HG03442 (cell line): ENCODE data around the gene MGAM2.

Experiments used
- ATAC-seq: cut with Tn5 transposase; IDR thresholded peaks from one replicate; pipeline ENCODE4 v1.9.1; 2021; ENCODE audit warnings: mild to moderate bottlenecking, moderate library complexity; ENCODE audit not compliant: unreplicated experiment

The MGAM2 gene

DNA sequence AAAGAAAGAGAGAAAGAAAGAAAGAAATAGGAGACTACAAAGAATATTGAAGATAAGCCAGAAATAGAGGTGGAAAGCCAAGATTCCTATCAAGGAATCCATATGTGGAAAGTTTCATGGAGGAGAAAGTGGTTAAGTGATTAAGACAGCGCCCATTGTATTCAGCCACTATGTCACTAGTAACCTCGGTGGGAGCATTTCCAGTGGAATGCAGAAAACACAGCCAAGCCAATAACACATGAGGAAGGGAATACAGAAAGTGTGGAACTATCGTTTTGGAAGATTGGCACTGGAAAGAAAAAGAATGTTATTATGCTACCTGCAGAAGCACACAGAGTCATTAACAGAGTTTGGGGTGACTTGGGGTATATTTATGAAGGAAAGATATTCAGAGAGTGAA is 2.7 kb downstream of the MGAM2 start:
- ATAC-seq = no peak

DNA sequence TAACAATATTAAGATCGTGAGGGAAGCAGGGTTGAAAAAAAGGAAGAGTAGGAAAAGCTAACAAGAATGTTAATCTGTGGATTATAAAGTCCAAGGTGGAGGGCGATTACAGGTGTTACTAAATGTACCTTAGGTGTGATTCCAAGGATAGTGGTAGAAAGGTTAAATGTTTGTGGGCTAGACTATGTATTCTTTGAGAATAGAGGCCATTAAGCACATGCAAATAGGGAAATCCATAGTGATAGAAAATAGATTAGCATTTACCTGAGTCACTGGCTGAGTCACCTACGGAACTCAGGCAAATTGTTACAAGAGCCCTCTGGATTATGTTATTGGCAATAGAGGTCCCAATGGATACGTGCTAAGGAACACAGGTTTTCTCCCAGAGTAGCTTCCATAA is 9.0 kb downstream of the MGAM2 start:
- ATAC-seq = no peak

DNA sequence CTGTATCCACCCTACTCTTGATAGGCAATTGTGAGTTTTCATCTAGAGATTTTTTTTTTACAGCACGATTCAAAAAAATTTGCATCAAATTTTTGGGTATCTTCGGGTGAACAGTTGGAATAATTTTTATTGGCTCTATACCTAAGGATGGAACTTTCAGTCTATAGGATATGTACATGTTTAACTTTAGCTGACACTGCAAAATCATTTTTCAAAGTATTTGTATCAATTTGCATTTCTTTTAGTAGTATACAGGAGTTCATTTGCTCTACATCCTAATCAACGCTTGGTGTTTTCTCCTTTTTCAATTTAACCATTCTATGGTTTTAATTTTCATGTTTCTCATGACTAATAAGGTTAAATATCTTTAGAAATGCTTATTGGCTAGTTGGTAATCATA is 11.7 kb downstream of the MGAM2 start:
- ATAC-seq = no peak

DNA sequence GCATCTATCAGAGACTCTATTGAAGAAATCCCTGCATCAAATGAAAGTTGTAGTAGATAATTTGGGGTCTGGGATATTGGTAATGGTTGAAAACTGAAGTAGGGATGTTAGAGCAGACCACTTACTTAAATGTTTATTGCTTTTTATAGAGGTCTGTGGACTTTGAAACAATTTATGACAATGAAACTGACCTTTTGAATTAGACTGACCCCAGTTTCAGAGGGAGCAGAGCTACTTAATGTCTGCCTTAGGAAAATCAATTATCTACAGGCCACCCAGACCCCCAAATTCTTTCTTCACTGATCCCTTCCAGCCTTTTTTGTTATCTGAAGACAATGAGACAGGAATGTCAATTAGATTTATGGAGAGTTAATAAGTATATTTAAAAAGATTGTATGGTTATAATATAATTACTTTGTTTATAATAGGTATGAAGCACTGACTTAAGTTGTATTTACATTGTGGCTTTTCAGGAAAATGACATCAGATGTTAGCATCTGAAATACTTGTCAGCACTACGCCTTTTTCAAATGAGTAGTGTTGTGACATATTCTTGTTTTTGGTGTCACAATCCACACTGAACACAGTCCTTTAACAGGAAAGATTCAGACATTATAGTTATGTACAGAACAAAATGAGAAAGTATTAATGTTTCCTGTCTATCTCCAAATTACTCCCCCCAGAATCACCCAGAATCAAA is 13.9 kb downstream of the MGAM2 start:
- no peak for ATAC-seq

DNA sequence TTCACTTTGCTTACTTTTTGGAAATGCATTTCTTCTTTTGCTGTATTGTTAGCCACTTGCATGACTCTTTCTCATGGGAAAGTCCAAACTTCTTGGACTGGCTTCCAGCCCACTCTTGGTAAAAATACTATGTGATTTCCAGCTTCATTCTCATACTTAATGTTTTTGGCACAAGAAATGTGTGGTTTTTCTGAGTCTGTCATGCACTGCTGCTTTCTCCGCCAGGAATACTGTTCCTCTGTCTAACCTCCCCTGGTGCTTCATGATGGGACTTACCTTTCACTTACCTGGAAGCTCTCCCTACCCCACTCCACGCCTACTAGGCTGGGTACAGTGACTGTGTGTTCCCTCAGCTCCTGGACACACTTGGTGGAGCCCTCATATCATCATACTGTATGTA is 18.7 kb downstream of the MGAM2 start:
- no peak for ATAC-seq

DNA sequence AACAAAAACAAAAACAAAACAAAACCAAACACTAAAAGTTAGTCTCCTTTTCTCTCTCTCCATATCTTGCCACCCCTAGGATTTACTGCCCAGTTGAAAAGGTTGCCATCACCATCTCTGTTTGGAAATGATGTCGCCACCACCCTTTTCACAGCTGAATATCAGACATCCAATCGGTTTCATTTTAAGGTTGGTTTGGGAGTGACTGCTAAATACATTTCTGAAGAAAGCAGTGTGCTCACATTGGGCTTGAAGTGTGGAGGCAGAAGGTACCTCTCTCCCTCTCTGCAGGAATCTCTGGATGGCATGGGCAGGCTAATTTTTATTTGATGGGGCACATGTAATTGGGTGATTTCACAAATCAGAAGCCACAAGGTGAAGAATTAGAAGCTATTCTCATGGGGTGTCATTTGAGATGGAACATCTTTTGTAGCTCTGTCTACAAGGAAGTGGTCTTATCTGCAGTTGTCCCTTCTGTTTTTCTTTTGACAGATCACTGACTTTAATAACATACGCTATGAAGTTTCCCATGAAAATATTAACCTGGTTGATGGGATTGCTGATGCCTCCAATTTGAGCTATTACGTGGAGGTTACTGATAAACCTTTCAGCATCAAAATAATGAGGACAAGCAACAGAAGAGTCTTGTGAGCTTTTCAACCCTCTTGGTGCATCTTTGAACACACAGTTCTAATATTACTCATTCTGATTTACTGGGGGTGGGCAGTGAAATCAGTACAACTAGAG is 20.1 kb downstream of the MGAM2 start:
- ATAC-seq = no peak

DNA sequence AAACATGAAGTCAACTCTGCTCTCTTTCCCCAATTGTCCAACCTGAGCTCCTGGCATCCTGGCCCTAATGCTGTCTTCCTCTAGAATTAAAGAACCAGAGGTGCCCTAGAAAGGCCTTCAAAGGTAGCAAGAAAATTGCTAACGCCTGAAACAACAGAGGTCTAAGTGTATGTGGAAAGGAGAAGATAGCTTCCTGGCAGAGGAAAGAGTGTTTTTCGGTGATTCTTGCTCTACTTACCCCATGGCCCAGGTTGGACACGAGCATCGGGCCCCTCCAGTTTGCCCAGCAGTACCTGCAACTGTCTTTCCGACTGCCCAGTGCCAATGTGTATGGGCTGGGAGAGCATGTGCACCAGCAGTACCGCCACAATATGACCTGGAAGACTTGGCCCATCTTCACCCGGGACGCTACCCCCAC is 22.2 kb downstream of the MGAM2 start:
- no peak for ATAC-seq

DNA sequence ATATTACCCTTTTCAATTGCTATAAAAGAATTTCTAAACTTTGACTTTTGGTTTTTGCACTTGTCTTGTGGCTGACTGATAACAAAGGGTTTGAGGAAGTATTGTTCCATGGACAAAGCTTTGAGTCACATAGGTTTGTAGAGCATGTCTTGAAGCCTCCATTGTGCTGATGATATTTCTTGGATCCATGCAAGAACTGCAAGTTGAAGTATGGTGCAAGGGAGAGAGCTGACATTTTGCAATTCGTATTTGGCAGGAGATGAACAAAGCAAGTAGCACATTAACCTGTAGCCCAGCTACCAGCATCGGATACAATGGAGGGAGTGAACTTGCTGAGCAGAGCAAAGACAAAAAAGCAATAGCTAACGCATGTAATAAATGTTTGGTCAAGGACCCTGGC is 23.4 kb downstream of the MGAM2 start:
- no peak for ATAC-seq

DNA sequence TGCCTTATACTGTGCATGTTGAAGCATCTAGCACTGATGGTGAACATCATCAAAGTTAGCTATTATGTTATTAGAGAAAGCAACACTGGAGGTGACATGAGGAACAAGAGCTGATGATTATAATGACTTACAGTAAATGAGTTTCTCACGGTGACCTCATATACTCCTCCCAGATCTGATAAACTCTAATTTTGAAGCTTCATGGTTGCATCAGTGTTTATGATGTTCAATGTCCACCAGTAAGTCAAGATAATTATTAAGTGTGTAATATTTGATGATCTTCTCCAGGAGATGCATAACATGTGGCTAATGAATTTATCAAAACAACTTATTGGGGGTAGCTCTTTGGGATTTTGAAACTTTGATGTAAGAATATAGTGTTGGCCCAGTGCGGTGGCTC is 27.5 kb downstream of the MGAM2 start:
- ATAC-seq = no peak

DNA sequence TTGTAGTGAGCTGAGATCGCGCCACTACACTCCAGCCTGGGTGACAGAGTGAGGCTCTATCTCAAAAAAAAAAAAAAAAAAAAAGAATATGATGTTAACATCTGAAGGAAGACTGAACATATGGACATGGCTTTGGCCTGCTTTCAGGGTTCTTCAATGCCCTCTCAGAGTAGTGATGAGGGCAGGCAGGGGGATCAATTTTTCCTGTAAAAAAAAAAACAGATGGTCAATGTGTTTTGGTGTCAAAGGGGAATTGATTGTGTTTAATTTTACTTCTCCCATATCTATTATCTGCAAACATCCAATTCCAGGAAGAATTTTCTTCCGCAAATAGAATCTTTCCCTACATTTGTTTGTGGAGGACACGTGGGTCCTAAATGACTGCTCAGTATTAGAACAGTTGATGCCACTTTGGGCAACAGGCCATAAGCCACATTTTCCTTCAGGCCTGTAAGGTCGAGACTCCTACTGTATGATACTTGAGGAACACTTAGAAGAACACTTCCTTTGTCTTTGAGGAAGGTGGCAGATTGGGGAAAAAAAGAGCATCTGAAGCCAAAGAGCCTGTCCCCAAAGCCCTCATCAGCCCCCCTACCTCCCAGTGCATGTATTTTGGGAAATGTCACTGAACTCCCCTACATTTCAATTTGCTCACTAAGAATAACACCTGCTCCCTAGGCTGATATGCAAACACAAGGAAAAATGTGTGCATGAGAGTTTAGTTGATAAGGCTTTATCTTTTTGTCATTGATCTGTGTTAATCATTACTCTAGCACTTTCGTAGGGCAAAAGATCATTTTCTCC is 28.3 kb downstream of the MGAM2 start:
- no peak for ATAC-seq

DNA sequence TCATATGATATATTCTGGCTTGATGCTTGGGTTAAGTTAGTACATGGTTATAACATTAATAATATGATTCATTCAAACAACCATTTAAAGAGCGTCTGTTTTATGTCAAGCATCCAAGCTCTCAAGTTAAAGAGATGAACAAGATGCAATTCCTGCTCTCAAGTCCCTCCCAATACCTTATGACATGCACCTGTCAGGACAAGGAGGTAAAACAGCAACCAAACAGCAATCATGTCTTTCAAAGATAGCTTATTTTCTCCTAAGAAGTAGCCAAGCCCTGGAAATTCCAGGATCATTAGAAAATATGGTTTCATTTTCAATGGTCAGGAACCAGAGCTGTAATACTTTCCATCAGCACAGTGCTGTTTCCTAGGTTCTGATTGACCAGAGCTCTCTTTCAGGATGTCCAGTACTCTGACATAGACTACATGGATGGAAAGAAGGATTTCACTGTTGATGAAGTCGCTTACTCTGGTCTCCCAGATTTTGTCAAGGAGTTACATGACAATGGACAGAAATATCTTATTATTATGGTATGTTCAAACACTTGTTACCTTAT is 29.0 kb downstream of the MGAM2 start:
- no peak for ATAC-seq

DNA sequence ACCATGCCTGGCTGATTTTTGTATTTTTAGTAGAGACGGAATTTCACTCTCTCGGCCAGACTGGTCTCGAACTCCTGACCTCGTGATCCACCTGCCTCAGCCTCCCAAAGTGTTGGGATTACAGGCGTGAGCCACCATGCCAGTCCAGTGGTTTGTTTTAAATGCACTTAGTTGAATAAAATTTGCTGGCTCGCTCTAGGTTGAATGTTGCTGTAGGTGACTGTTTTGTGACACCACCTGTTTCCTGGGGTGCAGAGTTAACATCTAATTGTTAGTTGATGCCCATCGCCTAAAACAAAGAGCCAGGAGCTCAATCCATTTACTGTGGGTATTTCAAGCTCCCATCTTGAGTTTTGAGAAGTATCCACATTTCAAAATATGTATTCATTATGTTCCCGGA is 31.2 kb downstream of the MGAM2 start:
- ATAC-seq = no peak

DNA sequence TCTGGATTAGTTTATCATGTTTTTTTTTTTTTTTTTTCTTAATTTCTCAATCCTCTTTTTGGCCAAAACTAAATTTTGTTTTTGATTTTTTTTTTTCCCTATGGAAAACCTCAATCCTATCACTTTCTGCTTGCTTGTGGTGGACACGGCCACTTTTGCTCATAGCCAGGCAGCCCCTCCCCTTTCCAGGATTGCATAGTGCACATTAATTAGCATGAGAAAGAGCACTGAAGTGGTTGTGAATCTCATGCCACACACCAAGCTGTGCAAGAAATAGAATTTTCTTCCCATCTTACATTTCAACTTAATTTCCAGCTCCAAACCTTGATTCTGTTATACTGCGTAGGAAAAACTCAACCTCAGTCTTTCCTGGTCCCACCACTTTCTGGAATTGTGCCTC is 34.6 kb downstream of the MGAM2 start:
- ATAC-seq = no peak

DNA sequence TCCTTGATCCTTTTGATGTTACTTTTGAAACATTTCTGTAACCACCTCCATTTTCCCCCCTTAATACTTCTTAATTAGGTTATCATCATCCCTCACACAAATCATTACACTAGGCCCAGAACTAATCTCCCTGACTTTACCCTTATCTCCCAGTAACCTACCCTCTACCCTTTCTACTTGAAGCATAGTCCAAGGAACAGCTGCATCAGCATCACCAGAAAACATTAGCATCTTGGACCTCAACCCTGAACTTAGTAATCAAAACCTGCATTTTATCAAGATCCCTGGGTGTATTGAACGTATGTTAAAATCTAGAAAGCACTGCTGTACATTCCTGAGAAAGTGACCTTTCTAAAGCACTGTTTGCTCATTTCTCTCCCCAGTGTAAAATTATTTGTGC is 38.8 kb downstream of the MGAM2 start:
- no peak for ATAC-seq

DNA sequence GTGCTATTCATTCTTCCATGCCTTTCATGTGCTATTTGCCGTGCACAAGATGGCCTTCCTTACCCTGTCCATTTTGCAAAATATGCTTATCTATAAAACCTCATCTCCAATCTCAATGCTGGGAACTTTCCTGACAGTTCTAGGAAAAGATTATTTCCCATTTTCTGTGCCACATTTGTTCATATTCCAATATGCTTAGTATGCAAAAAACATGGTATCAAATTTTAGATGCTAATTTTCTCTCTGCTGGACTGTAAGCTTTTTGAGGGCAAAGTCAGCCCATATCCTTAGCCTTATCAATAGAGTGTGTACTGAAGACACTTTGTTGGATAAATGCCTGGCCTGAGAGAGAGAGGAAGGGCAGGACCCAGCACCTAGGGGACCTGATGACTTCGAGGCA is 39.4 kb downstream of the MGAM2 start:
- no peak for ATAC-seq

DNA sequence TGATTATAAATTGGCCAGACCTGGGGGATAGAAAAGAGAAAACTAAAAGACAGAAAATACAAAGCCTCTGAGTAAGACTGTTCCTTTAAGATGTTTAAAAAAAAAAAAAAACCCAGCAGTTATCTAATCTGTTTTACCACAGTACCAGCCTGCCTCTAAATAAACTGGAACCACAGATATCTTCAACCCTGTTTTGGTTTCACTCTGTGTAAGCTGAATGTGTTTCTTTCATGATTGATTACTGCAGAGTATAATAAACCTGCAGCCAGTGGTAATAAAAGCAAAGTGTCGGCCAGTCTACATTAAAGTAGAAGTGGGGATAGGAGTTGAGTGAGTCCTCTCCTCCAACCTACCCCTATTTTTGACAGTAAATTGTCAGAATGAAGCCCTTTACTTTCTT is 40.6 kb downstream of the MGAM2 start:
- ATAC-seq = peak; percentile 73

DNA sequence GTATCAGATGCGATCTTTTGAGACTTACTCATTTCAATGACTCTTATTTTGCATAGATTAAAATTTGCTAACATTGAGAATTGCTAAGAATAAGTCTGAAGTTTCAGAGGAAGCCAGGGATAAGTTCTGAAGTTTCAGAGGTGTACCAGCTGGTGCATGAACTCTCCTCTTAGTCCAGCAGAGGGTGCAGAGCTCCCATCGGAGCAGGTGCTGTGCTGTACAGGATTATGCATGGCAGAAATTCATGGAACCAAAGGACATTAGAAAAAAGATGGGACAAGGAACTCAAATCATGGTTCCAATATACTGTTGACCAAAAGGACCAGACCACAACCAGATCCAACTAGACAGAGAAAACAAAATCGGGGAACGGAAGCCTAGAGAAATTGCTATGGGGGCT is 41.9 kb downstream of the MGAM2 start:
- no peak for ATAC-seq

DNA sequence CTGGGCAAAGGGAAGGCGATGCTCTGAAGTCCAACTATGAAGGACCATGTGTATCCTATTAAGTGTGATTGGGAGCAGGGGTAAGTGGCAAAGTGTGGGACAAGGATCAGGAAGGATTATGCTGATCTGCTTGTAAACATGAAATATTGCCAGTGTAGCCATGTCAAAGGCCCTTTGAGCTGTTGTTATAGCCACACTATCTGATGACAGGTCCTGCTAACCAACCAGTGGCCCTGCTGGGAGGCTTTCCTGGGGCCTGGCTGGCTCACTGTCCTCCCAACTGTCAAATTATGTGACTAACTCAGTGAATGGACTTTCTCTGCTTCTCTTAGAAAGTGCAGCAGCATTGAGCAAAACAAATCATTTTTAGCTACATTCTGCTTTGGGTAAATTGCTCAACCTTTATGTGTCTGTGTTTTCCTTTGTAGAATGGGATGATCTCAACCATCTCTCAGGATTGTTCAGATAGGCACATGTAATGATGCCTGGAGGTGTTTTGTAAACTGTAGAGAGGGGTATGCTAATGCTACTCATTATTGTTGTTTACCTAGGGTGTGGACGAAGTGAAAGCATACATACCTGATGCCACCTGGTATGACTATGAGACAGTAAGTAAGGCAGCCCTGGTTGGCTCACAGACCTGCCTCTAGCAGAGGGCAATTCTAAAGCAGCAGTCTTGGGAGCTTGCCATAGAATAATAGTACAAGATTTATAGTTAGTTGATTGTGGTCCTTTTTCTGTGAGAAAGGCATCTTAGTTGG is 47.4 kb downstream of the MGAM2 start:
- no peak for ATAC-seq

DNA sequence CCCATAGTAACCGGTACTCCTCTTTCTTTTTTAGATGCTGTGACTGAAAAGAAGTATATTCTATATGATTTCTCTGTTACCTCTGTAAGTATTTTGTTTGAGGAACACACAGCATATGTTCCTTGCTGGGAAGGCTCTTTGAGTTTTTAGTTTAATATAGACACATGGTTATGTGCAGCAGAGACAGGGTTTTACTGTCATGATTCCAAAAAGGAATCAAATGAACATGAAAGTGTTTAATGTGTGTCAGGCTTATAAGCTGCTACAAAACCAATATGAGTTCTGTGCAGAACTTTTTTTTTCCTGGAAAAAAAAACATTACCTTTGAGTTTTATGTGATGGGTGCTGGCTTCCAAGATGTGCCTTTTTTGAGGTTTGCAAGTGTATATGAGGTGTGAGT is 50.4 kb downstream of the MGAM2 start:
- ATAC-seq = no peak

DNA sequence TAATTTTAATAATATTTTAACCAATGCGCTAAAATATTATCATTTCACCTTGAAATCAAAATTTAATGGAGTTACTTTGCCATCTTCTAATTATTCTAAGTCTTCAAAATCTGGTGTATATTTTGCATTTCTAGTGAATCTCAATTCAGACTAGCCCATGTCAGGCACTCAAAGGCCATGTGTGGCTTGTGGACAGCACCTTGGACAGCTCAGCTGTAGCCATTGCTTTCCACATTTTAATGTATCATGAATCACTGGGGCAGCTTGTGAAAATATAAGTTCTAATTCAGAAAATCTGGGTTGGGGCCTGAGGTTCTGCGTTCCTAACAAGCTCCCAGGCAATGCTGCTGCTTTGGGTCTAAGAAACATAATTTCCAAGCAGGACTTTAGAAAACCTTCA is 57.2 kb downstream of the MGAM2 start:
- ATAC-seq = no peak

DNA sequence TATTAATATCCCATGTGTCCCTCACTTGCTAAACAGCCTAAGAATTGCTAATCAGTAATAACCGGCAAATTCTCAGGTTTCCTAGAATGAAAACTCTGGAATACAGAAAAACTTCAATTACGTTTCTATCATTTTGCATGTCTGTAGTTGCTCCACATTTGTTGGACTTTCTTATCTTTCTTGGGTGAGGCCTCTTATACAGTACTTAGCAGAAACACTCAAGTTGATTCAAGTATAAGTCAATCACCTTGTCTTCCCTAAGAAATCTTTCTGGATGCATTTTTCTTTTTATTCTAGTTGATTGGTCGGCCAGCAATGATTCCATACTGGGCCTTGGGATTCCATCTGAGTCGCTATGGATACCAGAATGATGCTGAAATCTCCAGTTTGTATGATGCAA is 61.4 kb downstream of the MGAM2 start:
- ATAC-seq = no peak
